Right cardiac atrium (tissue), 5 donors: ENCODE results near the gene ESRP2. TPM values are rescaled to one million over a fixed set of nuclear protein-coding genes. Genes with fewer than 3 reads are reported as not detected.

Source experiments
- ATAC-seq, 2 donors: fragments of 200-7000 bp; cut with Tn5 transposase; one replicate each; pipeline versions ENCODE4 v1.8.0 to v1.9.1; 2020; ENCODE audit warnings: moderate library complexity in 2 of 2, mild to moderate bottlenecking in 1 of 2
- DNase-seq, 3 donors: peaks; one replicate each; pipeline ENCODE4 v3.0.0-alpha.2; 2020
- H3K27ac ChIP-seq: one replicate; pipeline ENCODE4 v1.5.1; 2013; ENCODE audit warnings: mild to moderate bottlenecking, low read length, control low read depth, moderate library complexity
- H3K27me3 ChIP-seq: one replicate; pipeline ENCODE4 v1.6.1; 2013; ENCODE audit not compliant: control insufficient read depth, insufficient read depth
- H3K4me1 ChIP-seq: one replicate; pipeline ENCODE4 v1.6.1; 2013; ENCODE audit warnings: low read length; ENCODE audit not compliant: control insufficient read depth, insufficient read depth
- H3K4me3 ChIP-seq: one replicate; pipeline ENCODE4 v1.5.1; 2013; ENCODE audit warnings: low read length, control low read depth
- H3K9me3 ChIP-seq: one replicate; pipeline ENCODE4 v1.6.1; 2013; ENCODE audit warnings: low read length; ENCODE audit not compliant: control insufficient read depth
- WGBS: extraction: QIAGEN DNeasy Blood & Tissue Kit; methylation state at CpG from one replicate; pipeline ENCODE4 v1.1.7; 2013; 5-methylcytosine and 5-hydroxymethylcytosine counted together
- intact Hi-C, 4 donors: fragments of 100-400 bp; cut with DNase I; formaldehyde crosslinking; loops; one replicate each; pipeline versions ENCODE4 v1.11.0 to v1.14.0; 2022 to 2023
- microRNA-seq, 2 donors: library from miRNA; unstranded; fragments of <30 nt; microRNA quantifications; one replicate each; pipeline ENCODE4 v1.2.0, GENCODE V29; 2020 to 2021
- polyA plus RNA-seq: library from polyadenylated mRNA; stranded (reverse); fragments of 200-250 nt; gene quantifications from one replicate; pipeline ENCODE4 v1.2.3, GENCODE V29; 2013
- total RNA-seq, 4 donors: library from RNA; stranded (reverse); fragmentation: NEBNext Ultra II Directional; extraction: Animal tissue kit (Norgen Biotek cat#: 25700); gene quantifications; one replicate each; pipeline ENCODE4 v1.2.1, GENCODE V29; 2021
- donor health status: healthy with polysubstance abuse.
- donor health status: DM: no; HTN: yes; CAD: no.
- donor health status: DM: no; HTN: no; CAD: no.
- donor health status: DM: no; HTN: yes; CAD: no; lungs with severe emphysema.
- donor health status: DM: yes; HTN: yes; CAD: no.

ESRP2 gene
- total and polyA plus RNA-seq, 5 donors, result 0.14 to 0.59 (median 0.33) TPM

DNA sequence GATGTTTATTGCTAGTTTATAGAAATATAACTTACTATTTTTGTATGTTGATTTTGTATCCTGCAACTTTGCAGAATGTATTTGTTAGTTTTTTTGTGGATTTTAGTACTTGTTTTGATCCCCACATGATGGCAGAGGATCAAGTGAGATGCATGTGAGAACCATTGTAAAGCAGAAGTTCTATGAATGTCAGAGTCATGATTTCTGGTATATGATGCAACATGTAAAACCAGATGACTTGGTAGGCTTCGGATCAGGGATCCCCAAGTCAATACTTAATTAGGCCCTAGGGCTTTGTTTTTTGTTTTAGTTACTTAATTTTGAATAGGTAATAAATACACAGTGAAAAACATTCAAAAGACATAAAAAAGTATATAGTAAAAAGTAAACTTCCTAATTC lies 45.8 kb downstream of the ESRP2 start:
- WGBS, result 86% methylated on average over 1 of the region's 1 CpG
- Histone ChIP-seq H3K9me3 (no peaks in the 10 kb centered on the region), H3K4me3 (no peak overlapping the region), H3K27me3 (no peaks in the 10 kb centered on the region), H3K4me1 (no peaks in the 10 kb centered on the region), H3K27ac (no peak overlapping the region)
- ATAC-seq (no peak), DNase-seq (no peak)
- intact Hi-C loops, result no loop called here

DNA sequence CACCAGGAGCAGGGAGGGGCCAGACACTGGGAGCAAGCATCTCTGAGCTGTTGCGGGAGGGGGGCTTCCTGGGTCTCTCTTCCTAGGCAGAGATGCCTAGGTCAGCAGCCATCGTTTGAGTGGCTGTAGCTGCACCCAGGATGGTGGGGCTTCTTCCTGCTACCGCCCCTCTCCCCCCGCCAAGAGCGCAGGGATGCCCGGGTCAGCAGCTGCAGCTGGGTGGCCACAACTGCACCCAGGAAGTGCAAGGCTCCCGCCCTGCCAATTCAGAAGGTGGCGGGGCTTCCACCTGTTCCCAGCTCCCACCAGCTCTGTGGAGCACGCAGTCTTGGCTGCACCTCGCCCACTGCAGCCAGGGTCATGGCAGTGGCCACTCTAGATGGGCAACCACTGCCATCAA lies 47.8 kb downstream of the ESRP2 start:
- Histone ChIP-seq H3K4me3 (no peak overlapping the region), H3K4me1 (no peaks in the 10 kb centered on the region), H3K27ac (no peak overlapping the region), H3K9me3 (no peaks in the 10 kb centered on the region), H3K27me3 (no peaks in the 10 kb centered on the region)
- ATAC-seq (peak in 1 of 2 donors; percentile 28), DNase-seq (no peak)
- WGBS, result 97% methylated on average over 10 of the region's 10 CpGs
- intact Hi-C loops, result no loop called here

DNA sequence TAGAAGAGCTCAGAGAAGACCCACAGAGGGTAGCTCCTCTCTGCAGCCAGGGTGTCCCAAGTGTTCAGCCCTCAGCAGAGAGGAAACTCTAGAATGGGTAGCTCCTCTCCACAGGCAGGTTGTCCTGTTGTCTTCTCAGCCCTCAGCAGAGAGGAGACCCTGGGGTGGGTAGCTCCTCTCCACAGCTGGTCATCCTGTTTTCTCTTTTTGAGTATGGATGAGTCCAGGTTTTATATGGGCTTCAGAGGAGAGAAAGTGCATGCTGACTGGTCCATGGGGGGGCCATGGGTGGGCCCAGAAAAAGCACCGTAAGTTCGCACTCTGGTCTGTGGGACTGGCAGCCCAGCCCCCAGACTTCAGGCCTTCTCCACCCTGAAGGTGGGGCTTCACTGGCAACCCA lies 48.4 kb downstream of the ESRP2 start:
- ATAC-seq, result no peak
- Histone ChIP-seq H3K27ac (no peak overlapping the region), H3K9me3 (no peaks in the 10 kb centered on the region), H3K27me3 (no peaks in the 10 kb centered on the region), H3K4me1 (no peaks in the 10 kb centered on the region), H3K4me3 (no peak overlapping the region)
- WGBS, result 100% methylated on average over 2 of the region's 2 CpGs
- DNase-seq, result no peak
- intact Hi-C loops, result no loop called here

DNA sequence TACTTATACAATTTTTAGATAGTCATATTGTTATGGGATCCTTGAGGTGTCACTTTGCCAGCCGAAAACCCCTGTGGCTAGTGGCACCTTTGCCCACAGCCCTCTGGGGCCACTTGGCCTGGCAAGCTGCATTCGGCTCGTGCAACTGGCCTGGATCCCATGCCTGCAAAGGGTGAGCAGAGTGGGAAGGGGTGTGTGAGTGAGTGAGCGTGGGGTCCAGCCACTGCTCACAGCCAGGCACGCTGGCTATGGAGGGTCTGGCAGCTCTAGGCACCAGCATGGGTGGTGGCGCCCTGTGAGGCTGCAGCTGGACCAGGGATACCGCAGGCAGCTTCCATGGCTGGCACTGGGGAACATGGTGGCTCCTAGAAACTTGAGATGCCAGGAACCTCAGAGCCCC lies 49.0 kb downstream of the ESRP2 start:
- no peak overlapping the region for H3K27ac ChIP-seq
- no peak overlapping the region for H3K4me3 ChIP-seq
- DNase-seq (no peak), ATAC-seq (peak in 1 of 2 donors; percentile 32)
- WGBS, result 96% methylated on average over 7 of the region's 7 CpGs
- intact Hi-C loops, result no loop called here
- H3K4me1 ChIP-seq, result no peaks in the 10 kb centered on the region
- no peaks in the 10 kb centered on the region for H3K9me3 ChIP-seq
- H3K27me3 ChIP-seq, result no peaks in the 10 kb centered on the region

DNA sequence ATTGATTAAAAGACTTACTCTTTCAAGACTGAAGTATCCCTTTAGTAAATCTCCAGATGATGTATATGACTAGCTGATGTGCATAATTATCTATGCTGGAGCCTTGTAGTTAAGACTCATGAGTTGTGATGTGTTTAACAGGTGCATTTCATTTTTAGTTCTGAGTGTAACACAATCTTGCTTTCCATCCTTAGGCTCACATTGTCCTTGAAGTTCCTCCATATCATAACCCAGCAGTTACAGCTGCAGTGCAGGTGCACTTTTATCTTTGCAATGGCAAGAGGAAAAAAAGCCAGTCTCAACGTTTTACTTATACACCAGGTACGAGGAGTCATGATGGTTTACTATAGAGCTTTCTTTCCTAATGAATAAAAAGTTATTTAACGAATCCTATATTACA lies 52.9 kb downstream of the ESRP2 start:
- ATAC-seq (no peak), DNase-seq (no peak)
- H3K9me3 ChIP-seq, result no peaks in the 10 kb centered on the region
- H3K27me3 ChIP-seq, result no peaks in the 10 kb centered on the region
- H3K27ac ChIP-seq, result no peak overlapping the region
- no peaks in the 10 kb centered on the region for H3K4me1 ChIP-seq
- intact Hi-C loops, result no loop called here
- H3K4me3 ChIP-seq, result no peak overlapping the region
- WGBS, result 90% methylated on average over 3 of the region's 3 CpGs

DNA sequence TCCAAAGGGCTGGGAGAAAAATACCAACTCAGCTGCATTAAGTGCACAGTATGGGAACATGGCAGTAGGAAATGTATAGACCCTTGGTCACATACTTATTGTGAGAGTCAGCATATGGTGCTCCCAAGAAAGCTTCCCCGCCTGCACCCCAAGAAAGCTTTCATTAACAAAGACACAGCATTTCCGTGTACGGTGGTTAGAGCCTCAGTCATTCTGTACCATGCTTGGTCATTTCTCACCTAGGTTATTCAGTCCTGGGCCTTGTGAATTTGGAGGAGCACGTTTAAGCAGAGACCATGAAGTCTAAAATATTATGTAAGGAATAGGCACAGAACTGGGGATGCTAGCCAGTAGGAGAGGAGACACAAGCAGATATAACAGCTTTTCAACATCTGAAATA lies 56.1 kb downstream of the ESRP2 start:
- Histone ChIP-seq H3K9me3 (no peaks in the 10 kb centered on the region), H3K4me3 (no peak overlapping the region), H3K4me1 (no peaks in the 10 kb centered on the region), H3K27ac (no peak overlapping the region), H3K27me3 (no peaks in the 10 kb centered on the region)
- 95% methylated on average over 4 of the region's 4 CpGs for WGBS
- DNase-seq (no peak), ATAC-seq (no peak)
- intact Hi-C loops, result no loop called here

DNA sequence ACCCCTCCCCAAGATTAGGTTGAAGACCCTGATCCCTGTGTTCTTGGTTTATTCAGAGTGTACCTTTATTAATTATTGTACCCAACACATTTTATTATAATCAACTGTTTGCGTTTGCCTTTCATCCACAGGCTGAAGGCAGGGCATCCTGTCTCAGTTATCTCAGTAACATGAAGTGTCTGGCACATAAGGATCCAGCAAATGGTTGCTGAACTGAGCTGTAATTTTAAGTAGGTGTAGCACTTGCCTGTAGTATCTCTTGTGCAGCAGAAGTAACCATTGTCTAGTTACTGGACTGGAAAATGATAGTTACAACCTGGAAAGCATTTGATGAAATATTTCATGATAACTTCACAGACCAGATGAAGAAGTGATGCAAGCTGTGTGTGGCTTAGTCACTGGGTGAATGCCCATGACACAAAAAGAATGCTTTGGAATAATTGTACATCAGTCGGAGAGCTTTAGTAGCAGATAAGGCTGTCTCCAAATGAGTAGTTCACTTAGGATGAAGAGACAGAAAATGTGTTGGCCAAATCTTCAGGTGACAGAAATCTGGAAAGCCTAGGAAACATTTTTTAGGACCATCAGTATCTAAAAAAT lies 56.6 kb downstream of the ESRP2 start:
- no peaks in the 10 kb centered on the region for H3K9me3 ChIP-seq
- DNase-seq (no peak), ATAC-seq (peak in 1 of 2 donors; percentile 63)
- H3K4me1 ChIP-seq, result no peaks in the 10 kb centered on the region
- intact Hi-C loops, result no loop called here
- H3K4me3 ChIP-seq, result no peak overlapping the region
- WGBS, result 50% methylated on average over 2 of the region's 2 CpGs
- H3K27ac ChIP-seq, result no peak overlapping the region
- H3K27me3 ChIP-seq, result no peaks in the 10 kb centered on the region

Small RNAs within 50 kb of the gene (microRNA-seq; reads per million reads assigned to microRNA genes)
- 0 reads per million in 2 donors for gene MIR6773

Other genes with a start within 250 kb of the ESRP2 start
- gene DPEP2, start 236.6 kb downstream of the ESRP2 start, total RNA-seq, result 1 to 10 TPM; 1.2 to 2.7 (median 1.8) TPM
- gene DPEP2, start 236.6 kb downstream of the ESRP2 start, polyA plus RNA-seq, result 1.5 TPM
- not detected for gene DPEP2NB, start 220.2 kb downstream of the ESRP2 start, total RNA-seq
- not detected for gene DPEP2NB, start 220.2 kb downstream of the ESRP2 start, polyA plus RNA-seq
- 1 to 10 TPM; 6.7 to 7.8 (median 7.4) TPM for gene DDX28, start 212.9 kb downstream of the ESRP2 start, total RNA-seq
- 8.4 TPM for gene DDX28, start 212.9 kb downstream of the ESRP2 start, polyA plus RNA-seq
- 1 to 10 TPM; 5.1 to 9.5 (median 6.8) TPM for gene DUS2, start 212.8 kb downstream of the ESRP2 start, total RNA-seq
- gene DUS2, start 212.8 kb downstream of the ESRP2 start, polyA plus RNA-seq, result 4.3 TPM
- 10 to 100 TPM; 28.7 to 34.7 (median 33.6) TPM for gene NFATC3, start 150.8 kb downstream of the ESRP2 start, total RNA-seq
- 8.1 TPM for gene NFATC3, start 150.8 kb downstream of the ESRP2 start, polyA plus RNA-seq
- gene PLA2G15, start 9.2 kb upstream of the ESRP2 start, total RNA-seq, result 10 to 100 TPM; 20.2 to 30.8 (median 28.7) TPM
- gene PLA2G15, start 9.2 kb upstream of the ESRP2 start, polyA plus RNA-seq, result 18.2 TPM
- gene SLC7A6, start 28.4 kb upstream of the ESRP2 start, total RNA-seq, result 10 to 100 TPM; 39.0 to 60.7 (median 51.3) TPM
- gene SLC7A6, start 28.4 kb upstream of the ESRP2 start, polyA plus RNA-seq, result 25.0 TPM
- gene SLC7A6OS, start 74.8 kb upstream of the ESRP2 start, total RNA-seq, result 10 to 100 TPM; 10.9 to 13.4 (median 11.9) TPM
- gene SLC7A6OS, start 74.8 kb upstream of the ESRP2 start, polyA plus RNA-seq, result 7.9 TPM
- 10 to 100 TPM; 20.8 to 34.7 (median 32.2) TPM for gene PRMT7, start 74.9 kb upstream of the ESRP2 start, total RNA-seq
- gene PRMT7, start 74.9 kb upstream of the ESRP2 start, polyA plus RNA-seq, result 34.5 TPM
- under 1 TPM; 0.17 to 0.94 (median 0.51) TPM for gene SMPD3, start 212.4 kb upstream of the ESRP2 start, total RNA-seq
- gene SMPD3, start 212.4 kb upstream of the ESRP2 start, polyA plus RNA-seq, result 0.14 TPM